Muscle layer of colon (tissue), 2 donors: ENCODE data around the gene ELP1.
"Not testable (repeated sequence)": the region's sequence is repeated elsewhere in the genome, so short reads cannot be mapped to it uniquely, and the experiment has no call there.

Experiments used
- H3K27ac ChIP-seq: one replicate; pipeline ENCODE4 v1.7.0; 2013; ENCODE audit warnings: low read depth, mild to moderate bottlenecking, low read length, moderate library complexity
- H3K27me3 ChIP-seq, 2 donors: one replicate each; pipeline ENCODE4 v1.7.0; 2013; ENCODE audit warnings: low read length in 2 of 2, mild to moderate bottlenecking in 2 of 2; ENCODE audit not compliant: insufficient read depth in 2 of 2, control insufficient read depth in 1 of 2
- H3K36me3 ChIP-seq: one replicate; pipeline ENCODE4 v1.7.0; 2013; ENCODE audit warnings: mild to moderate bottlenecking, low read length; ENCODE audit not compliant: insufficient read depth
- H3K4me1 ChIP-seq: one replicate; pipeline ENCODE4 v1.7.0; 2013; ENCODE audit warnings: mild to moderate bottlenecking, low read length; ENCODE audit not compliant: insufficient read depth
- H3K4me3 ChIP-seq, 2 donors: one replicate each; pipeline ENCODE4 v1.7.0; 2013; ENCODE audit warnings: low read length in 2 of 2, low read depth in 1 of 2, mild to moderate bottlenecking in 1 of 2, moderate library complexity in 1 of 2
- H3K9ac ChIP-seq: one replicate; pipeline ENCODE4 v1.7.0; 2013; ENCODE audit warnings: low read length
- H3K9me3 ChIP-seq: one replicate; pipeline ENCODE4 v1.7.0; 2013; ENCODE audit warnings: mild to moderate bottlenecking, low read length
- donor health status: abdominal sarcoma.
- donor health status: Adenocarcinoma of cecum.

Gene ELP1

GRCh38 chr9:108897324-108898096 lies 36.4 kb downstream of the ELP1 start:
- H3K4me3 ChIP-seq = no peak overlapping the region
- no peaks in the 10 kb centered on the region for H3K4me1 ChIP-seq
- no peaks in the 10 kb centered on the region for H3K27me3 ChIP-seq
- no peaks in the 10 kb centered on the region for H3K9me3 ChIP-seq
- no peak overlapping the region for H3K27ac ChIP-seq
- H3K9ac ChIP-seq = no peak overlapping the region
- peaks cover 75% of the 10 kb centered on the region for H3K36me3 ChIP-seq

DNA sequence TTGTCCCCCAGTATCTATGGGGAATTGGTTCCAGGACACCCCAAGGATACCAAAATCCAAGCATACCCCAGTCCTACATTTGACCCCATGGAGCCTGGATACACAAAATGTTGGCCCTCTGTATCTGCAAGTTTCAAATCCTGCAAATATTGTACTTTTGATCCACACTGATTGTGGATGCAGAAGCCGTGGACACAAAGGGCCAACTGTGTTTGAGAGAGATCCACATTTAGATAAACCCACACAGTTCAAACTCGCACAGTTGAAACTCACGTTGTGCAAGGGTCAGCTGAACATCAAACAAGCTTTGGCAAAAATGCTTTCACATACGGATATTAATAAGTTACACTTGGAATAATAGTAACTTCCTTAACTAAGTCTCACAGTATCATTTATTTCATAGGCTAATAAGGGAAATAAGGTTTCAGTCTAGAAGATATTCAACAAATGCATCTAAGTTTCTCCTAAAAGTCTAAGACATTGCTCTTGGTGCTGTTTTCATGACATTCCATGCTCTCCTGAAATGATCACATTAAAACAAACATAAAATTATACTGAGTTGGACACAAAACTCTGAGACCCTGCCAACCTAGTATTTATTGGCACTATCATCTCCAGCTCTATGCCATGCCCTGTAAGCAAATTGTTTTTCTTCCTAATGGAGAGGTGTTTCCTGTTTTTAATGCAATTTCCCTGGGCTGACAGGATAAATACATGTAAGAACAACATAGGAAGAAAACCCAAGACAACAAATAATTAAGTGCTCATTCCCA lies 39.5 kb downstream of the ELP1 start:
- Histone ChIP-seq H3K9me3 (no peaks in the 10 kb centered on the region), H3K4me3 (no peak overlapping the region), H3K4me1 (no peaks in the 10 kb centered on the region), H3K9ac (no peak overlapping the region), H3K36me3 (peaks cover 81% of the 10 kb centered on the region), H3K27me3 (no peaks in the 10 kb centered on the region), H3K27ac (no peak overlapping the region)

GRCh38 chr9:108889649-108890067 lies 44.3 kb downstream of the ELP1 start:
- no peaks in the 10 kb centered on the region for H3K4me1 ChIP-seq
- no peaks in the 10 kb centered on the region for H3K9me3 ChIP-seq
- no peaks in the 10 kb centered on the region for H3K27me3 ChIP-seq
- H3K9ac ChIP-seq = no peak overlapping the region
- no peak overlapping the region for H3K27ac ChIP-seq
- no peak overlapping the region for H3K4me3 ChIP-seq
- H3K36me3 ChIP-seq = peaks cover 73% of the 10 kb centered on the region

DNA sequence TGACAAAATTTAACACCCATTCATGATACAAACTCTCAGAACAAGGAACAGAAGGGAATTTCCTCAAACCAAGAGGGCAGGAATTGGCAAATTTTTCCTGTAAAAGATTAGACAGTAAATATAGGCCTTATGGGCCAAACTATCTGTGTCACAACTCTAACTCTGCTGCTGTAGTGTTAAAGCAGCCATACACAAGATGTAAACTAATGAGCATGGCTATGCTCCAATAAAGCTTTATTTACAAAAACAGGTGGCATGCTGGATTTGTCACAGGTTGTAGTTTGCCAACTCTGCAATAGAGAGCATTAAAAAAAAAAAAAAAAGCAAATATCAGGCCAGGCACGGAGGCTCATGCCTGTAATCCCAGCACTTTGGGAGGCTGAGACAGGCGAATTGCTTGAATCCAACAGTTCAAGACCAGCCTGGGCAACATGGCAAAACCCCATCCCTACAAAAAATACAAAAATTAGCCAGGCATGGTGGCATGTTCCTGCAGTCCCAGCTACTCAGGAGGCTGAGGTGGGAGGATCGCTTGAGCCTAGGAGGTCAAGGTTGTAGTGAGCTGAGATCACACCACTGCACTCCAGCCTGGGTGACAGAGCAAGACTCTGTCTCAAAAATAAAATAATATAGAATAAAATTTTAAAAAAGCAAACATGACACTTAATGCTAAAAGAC lies 47.2 kb downstream of the ELP1 start:
- H3K4me1 ChIP-seq, H3K9ac ChIP-seq, H3K9me3 ChIP-seq, H3K27ac ChIP-seq, H3K4me3 ChIP-seq, H3K27me3 ChIP-seq: not testable (repeated sequence)
- H3K36me3 ChIP-seq = peaks cover 59% of the 10 kb centered on the region

GRCh38 chr9:108885643-108886348 lies 48.1 kb downstream of the ELP1 start:
- Histone ChIP-seq H3K27me3 (no peaks in the 10 kb centered on the region), H3K36me3 (peaks cover 58% of the 10 kb centered on the region), H3K4me3 (no peak overlapping the region), H3K27ac (no peak overlapping the region), H3K4me1 (no peaks in the 10 kb centered on the region), H3K9ac (no peak overlapping the region), H3K9me3 (no peaks in the 10 kb centered on the region)

GRCh38 chr9:108884701-108885100 lies 49.2 kb downstream of the ELP1 start:
- no peak overlapping the region for H3K4me3 ChIP-seq
- peaks cover 58% of the 10 kb centered on the region for H3K36me3 ChIP-seq
- H3K4me1 ChIP-seq = no peaks in the 10 kb centered on the region
- H3K27ac ChIP-seq = no peak overlapping the region
- no peak overlapping the region for H3K9ac ChIP-seq
- no peaks in the 10 kb centered on the region for H3K9me3 ChIP-seq
- H3K27me3 ChIP-seq = no peaks in the 10 kb centered on the region

DNA sequence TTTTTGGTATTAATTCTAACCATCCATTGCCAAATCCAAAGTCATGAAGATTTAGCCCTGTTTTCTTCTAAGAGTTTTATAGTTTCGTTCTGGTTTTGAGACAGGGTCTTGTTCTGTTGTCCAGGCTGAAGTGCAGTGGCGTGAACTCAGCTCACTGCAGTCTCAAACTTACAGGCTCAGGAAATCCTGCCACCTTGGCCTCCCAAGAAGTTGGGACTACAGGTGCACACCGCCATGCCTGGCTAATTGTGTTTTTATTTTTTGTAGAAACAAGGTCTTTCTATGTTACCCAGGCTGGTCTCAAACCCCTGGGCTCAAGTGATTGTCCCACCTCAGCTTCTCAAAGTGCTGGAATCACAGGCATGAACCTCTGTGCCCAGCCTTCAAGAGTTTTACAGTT lies 50.8 kb downstream of the ELP1 start:
- no peaks in the 10 kb centered on the region for H3K27me3 ChIP-seq
- no peak overlapping the region for H3K9ac ChIP-seq
- H3K4me3 ChIP-seq = no peak overlapping the region
- H3K9me3 ChIP-seq = no peaks in the 10 kb centered on the region
- peaks cover 61% of the 10 kb centered on the region for H3K36me3 ChIP-seq
- H3K27ac ChIP-seq = no peak overlapping the region
- H3K4me1 ChIP-seq = no peaks in the 10 kb centered on the region

GRCh38 chr9:108882052-108882888 lies 51.7 kb downstream of the ELP1 start:
- no peak overlapping the region for H3K4me3 ChIP-seq
- peaks cover 62% of the 10 kb centered on the region for H3K36me3 ChIP-seq
- no peak overlapping the region for H3K27ac ChIP-seq

GRCh38 chr9:108880738-108881316 lies 53.1 kb downstream of the ELP1 start:
- H3K4me3 ChIP-seq = no peak overlapping the region
- no peak overlapping the region for H3K27ac ChIP-seq
- H3K4me1 ChIP-seq = no peaks in the 10 kb centered on the region
- H3K27me3 ChIP-seq = no peaks in the 10 kb centered on the region
- H3K9me3 ChIP-seq = no peaks in the 10 kb centered on the region
- H3K9ac ChIP-seq = no peak overlapping the region
- H3K36me3 ChIP-seq = peaks cover 70% of the 10 kb centered on the region

More at GRCh38 chr9:108882052-108882888, 51.7 kb downstream of the ELP1 start:
- no peaks in the 10 kb centered on the region for H3K27me3 ChIP-seq
- no peaks in the 10 kb centered on the region for H3K9me3 ChIP-seq
- H3K4me1 ChIP-seq = no peaks in the 10 kb centered on the region
- H3K9ac ChIP-seq = no peak overlapping the region

GRCh38 chr9:108877524-108877923 lies 56.4 kb downstream of the ELP1 start:
- H3K36me3 ChIP-seq = peaks cover 92% of the 10 kb centered on the region
- H3K4me1 ChIP-seq = no peaks in the 10 kb centered on the region
- H3K4me3 ChIP-seq = no peak overlapping the region
- H3K9me3 ChIP-seq = no peaks in the 10 kb centered on the region
- H3K9ac ChIP-seq = no peak overlapping the region
- no peak overlapping the region for H3K27ac ChIP-seq
- no peaks in the 10 kb centered on the region for H3K27me3 ChIP-seq
